ENCODE measurements around the gene ATRAID. TPM values are rescaled to one million over a fixed set of nuclear protein-coding genes. Genes with fewer than 3 reads are reported as not detected.

ATRAID gene
- total RNA-seq, 1 donor from 2014 or later, result 150 TPM

GRCh38 chr2:27240406-27240805 lies 28.6 kb downstream of the ATRAID start:
- no peak for TF ChIP-seq POLR2A (IDR thresholded peaks at IDR 0.05)
- TF ChIP-seq POLR2AphosphoS5 (IDR thresholded peaks at IDR 0.05; ENCODE audit: insufficient read depth in 1 of 2, low read depth in 1 of 2), result no peak
- no peak for TF ChIP-seq CTCF (IDR thresholded peaks at IDR 0.05)
- H3K27me3 ChIP-seq, result no peaks in the 10 kb centered on the region
- no peaks in the 10 kb centered on the region for H3K4me1 ChIP-seq
- no peaks in the 10 kb centered on the region for H3K9me3 ChIP-seq
- intact Hi-C loops (cut with DNase I), result no loop called here
- H3K27ac ChIP-seq, result no peak overlapping the region
- DNase-seq (ENCODE audit: extremely low spot score in 2 of 2), result no peak
- no peak overlapping the region for H3K4me3 ChIP-seq
- H3K36me3 ChIP-seq, result peaks cover 0 to 78% of the 10 kb centered on the region in 2 donors

GRCh38 chr2:27241761-27242613 lies 30.1 kb downstream of the ATRAID start:
- Histone ChIP-seq H3K27me3 (no peaks in the 10 kb centered on the region), H3K9me3 (no peaks in the 10 kb centered on the region), H3K4me3 (no peak overlapping the region), H3K4me1 (no peaks in the 10 kb centered on the region), H3K36me3 (peaks cover 0 to 62% of the 10 kb centered on the region in 2 donors), H3K27ac (no peak overlapping the region)
- TF ChIP-seq POLR2AphosphoS5 (IDR thresholded peaks at IDR 0.05; ENCODE audit: insufficient read depth in 1 of 2, low read depth in 1 of 2) (no peak), CTCF (IDR thresholded peaks at IDR 0.05) (no peak), POLR2A (IDR thresholded peaks at IDR 0.05) (no peak)
- intact Hi-C loops (cut with DNase I), result no loop called here
- no peak for DNase-seq (ENCODE audit: extremely low spot score in 2 of 2)

- Histone ChIP-seq H3K27ac (no peak overlapping the region), H3K27me3 (no peaks in the 10 kb centered on the region), H3K36me3 (peaks cover 0 to 57% of the 10 kb centered on the region in 2 donors), H3K4me1 (no peaks in the 10 kb centered on the region), H3K4me3 (no peak overlapping the region), H3K9me3 (no peaks in the 10 kb centered on the region)
- DNase-seq (ENCODE audit: extremely low spot score in 2 of 2), result no peak
- TF ChIP-seq CTCF (IDR thresholded peaks at IDR 0.05) (no peak), POLR2A (IDR thresholded peaks at IDR 0.05) (no peak), POLR2AphosphoS5 (IDR thresholded peaks at IDR 0.05; ENCODE audit: insufficient read depth in 1 of 2, low read depth in 1 of 2) (no peak)
- intact Hi-C loops (cut with DNase I), result no loop called here
Observed at GRCh38 chr2:27242614-27242951, 30.7 kb downstream of the ATRAID start.

- H3K4me3 ChIP-seq, result no peak overlapping the region
- peaks cover 0 to 47% of the 10 kb centered on the region in 2 donors for H3K36me3 ChIP-seq
Observed at GRCh38 chr2:27243391-27244130, 31.7 kb downstream of the ATRAID start.

More at GRCh38 chr2:27243391-27244130, 31.7 kb downstream of the ATRAID start:
- TF ChIP-seq CTCF (IDR thresholded peaks at IDR 0.05) (no peak), POLR2AphosphoS5 (IDR thresholded peaks at IDR 0.05; ENCODE audit: insufficient read depth in 1 of 2, low read depth in 1 of 2) (no peak), POLR2A (IDR thresholded peaks at IDR 0.05) (no peak)
- no peak for DNase-seq (ENCODE audit: extremely low spot score in 2 of 2)
- Histone ChIP-seq H3K27ac (no peak overlapping the region), H3K27me3 (no peaks in the 10 kb centered on the region), H3K9me3 (no peaks in the 10 kb centered on the region), H3K4me1 (no peaks in the 10 kb centered on the region)
- intact Hi-C loops (cut with DNase I), result no loop called here
